Esophagus muscularis mucosa (tissue), 4 donors: Measurements from ENCODE around the gene TMEM59L. TPM values are rescaled to one million over a fixed set of nuclear protein-coding genes. Genes with fewer than 3 reads are reported as not detected.
A peak's percentile ranks its signal among the peaks of the same experiment; 100 is the strongest.

ENCODE experiments used
- DNase-seq: peaks from one replicate; pipeline ENCODE4 v3.0.0-alpha.2; 2017; ENCODE audit errors: extremely low spot score
- H3K27ac ChIP-seq, 4 donors: fragments of 200-600 bp; sonication (generic); replicated peaks in 1 of 4; 1 replicate in 3 of 4; 2 replicates in 1 of 4; pipeline ENCODE4 v1.5.1; 2016 to 2019; ENCODE audit warnings: mild to moderate bottlenecking in 1 of 4
- H3K27me3 ChIP-seq, 4 donors: fragments of 200-600 bp; sonication (generic); one replicate each; pipeline versions ENCODE4 v1.5.1 to v1.6.0; 2016 to 2019
- H3K36me3 ChIP-seq, 4 donors: fragments of 200-600 bp; sonication (generic); one replicate each; pipeline ENCODE4 v1.5.1; 2016 to 2019
- H3K4me1 ChIP-seq, 4 donors: fragments of 200-600 bp; sonication (generic); one replicate each; pipeline ENCODE4 v1.5.1; 2016 to 2019
- H3K4me3 ChIP-seq, 4 donors: fragments of 200-600 bp; sonication (generic); 1 replicate in 2 of 4; 2 replicates in 2 of 4; pipeline ENCODE4 v1.5.1; 2016 to 2019; ENCODE audit warnings: mild to moderate bottlenecking in 4 of 4, moderate library complexity in 1 of 4
- H3K9me3 ChIP-seq, 4 donors: fragments of 200-600 bp; sonication (generic); 1 replicate in 3 of 4; 2 replicates in 1 of 4; pipeline ENCODE4 v1.5.1; 2016 to 2019
- EP300 ChIP-seq: sonication (generic); formaldehyde crosslinking; IDR thresholded peaks from one replicate; pipeline ENCODE4 v1.6.1; 2017; ENCODE audit warnings: antibody characterized with exemption
- POLR2A ChIP-seq: fragments of 450-650 bp; IDR thresholded peaks from one replicate; pipeline ENCODE4 v1.6.1; 2017; ENCODE audit warnings: antibody characterized with exemption, moderate library complexity, mild to moderate bottlenecking, low read depth
- POLR2AphosphoS5 ChIP-seq, 2 donors: sonication (generic); formaldehyde crosslinking; IDR thresholded peaks; one replicate each; pipeline ENCODE4 v1.6.1; 2017; ENCODE audit warnings: antibody characterized with exemption in 2 of 2
- WGBS: methylation state at CpG from one replicate; pipeline ENCODE4 v1.1.5; 2018; 5-methylcytosine and 5-hydroxymethylcytosine counted together
- intact Hi-C: fragments of 100-400 bp; cut with DNase I; formaldehyde crosslinking; loops from one replicate; pipeline ENCODE4 v1.15.1; 2023
- total RNA-seq, 4 donors: library from RNA; depleted of rRNA; stranded (reverse); fragments of >200 nt; gene quantifications; one replicate each; pipeline versions ENCODE4 v1.1.0 to v1.2.1, GENCODE V29; 2016
- TF ChIP-seq, protein P1 (sequence below), 3 experiments: fragments of 200-600 bp in 2 of 3; fragments of 450-650 bp in 1 of 3; sonication (generic) in 2 of 3; IDR thresholded peaks; one replicate each; pipeline ENCODE4 v1.5.1; 2017 to 2019; ENCODE audit warnings: antibody characterized with exemption in 3 of 3, mild to moderate bottlenecking in 2 of 3, moderate library complexity in 1 of 3

Gene TMEM59L
- total RNA-seq, 4 donors from 2014 or later = 2.4 to 3.6 (median 2.8) TPM

DNA sequence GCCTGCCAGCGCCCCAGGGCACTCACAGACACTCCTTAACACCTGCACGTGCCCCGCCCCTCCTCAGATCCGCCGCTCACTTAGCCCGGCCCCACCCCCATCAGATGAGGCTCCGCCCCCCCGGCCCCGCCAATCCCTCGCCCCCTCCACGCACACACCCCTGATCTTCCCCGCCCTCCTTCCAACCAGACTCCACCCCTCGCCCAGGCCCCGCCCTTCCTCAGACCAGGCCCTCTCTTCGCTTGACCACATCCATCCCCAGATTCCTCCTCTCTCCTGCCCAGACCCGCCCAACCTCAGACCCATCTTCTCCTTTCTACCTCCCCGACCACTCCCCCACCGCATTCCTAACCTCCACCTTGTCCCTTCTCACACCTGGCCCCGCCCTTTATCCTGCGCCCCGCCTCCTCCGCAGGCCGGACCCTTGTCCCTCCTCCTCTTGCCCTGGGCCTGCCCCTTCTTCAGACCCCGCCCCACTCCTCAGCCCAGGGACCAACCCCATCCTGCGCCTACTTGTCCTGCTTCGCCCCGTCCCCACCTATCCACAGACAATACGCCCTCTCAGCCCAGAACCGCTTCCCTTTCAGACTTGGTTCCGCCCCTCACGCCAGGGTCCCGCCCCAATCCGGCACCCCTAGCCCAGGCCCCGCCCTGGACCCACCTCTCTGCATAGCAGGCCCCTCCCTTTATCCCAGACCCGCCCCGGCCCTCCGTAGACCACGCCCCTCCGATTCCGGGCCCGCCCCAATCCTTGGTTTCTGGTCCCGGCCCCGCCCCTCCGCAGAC, 23.7 kb downstream of the TMEM59L start:
- Histone ChIP-seq H3K27ac (peak overlapping the region; percentile 85 to 90 (median 88)), H3K9me3 (no peaks in the 10 kb centered on the region), H3K4me3 (peak overlapping the region; percentile 79 to 93 (median 86)), H3K36me3 (peaks cover 0 to 5% (median 0%) of the 10 kb centered on the region in 4 donors), H3K27me3 (no peaks in the 10 kb centered on the region), H3K4me1 (peaks cover 17 to 45% (median 43%) of the 10 kb centered on the region in 4 donors)
- TF ChIP-seq, protein P1, sequence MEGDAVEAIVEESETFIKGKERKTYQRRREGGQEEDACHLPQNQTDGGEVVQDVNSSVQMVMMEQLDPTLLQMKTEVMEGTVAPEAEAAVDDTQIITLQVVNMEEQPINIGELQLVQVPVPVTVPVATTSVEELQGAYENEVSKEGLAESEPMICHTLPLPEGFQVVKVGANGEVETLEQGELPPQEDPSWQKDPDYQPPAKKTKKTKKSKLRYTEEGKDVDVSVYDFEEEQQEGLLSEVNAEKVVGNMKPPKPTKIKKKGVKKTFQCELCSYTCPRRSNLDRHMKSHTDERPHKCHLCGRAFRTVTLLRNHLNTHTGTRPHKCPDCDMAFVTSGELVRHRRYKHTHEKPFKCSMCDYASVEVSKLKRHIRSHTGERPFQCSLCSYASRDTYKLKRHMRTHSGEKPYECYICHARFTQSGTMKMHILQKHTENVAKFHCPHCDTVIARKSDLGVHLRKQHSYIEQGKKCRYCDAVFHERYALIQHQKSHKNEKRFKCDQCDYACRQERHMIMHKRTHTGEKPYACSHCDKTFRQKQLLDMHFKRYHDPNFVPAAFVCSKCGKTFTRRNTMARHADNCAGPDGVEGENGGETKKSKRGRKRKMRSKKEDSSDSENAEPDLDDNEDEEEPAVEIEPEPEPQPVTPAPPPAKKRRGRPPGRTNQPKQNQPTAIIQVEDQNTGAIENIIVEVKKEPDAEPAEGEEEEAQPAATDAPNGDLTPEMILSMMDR (IDR thresholded peaks at IDR 0.05) = peak in 1 of 3 experiments; percentile 6
- TF ChIP-seq POLR2AphosphoS5 (IDR thresholded peaks at IDR 0.05) (peak in 1 of 2 donors; percentile 4), POLR2A (no peak)
- WGBS = 2% methylated on average over 37 of the region's 44 CpGs
- peak; percentile 100 for DNase-seq
- intact Hi-C loops = loop anchor here (5.0 kb wide), 1 partner anchor 36 kb away; no protein-coding TSS in a partner anchor

DNA sequence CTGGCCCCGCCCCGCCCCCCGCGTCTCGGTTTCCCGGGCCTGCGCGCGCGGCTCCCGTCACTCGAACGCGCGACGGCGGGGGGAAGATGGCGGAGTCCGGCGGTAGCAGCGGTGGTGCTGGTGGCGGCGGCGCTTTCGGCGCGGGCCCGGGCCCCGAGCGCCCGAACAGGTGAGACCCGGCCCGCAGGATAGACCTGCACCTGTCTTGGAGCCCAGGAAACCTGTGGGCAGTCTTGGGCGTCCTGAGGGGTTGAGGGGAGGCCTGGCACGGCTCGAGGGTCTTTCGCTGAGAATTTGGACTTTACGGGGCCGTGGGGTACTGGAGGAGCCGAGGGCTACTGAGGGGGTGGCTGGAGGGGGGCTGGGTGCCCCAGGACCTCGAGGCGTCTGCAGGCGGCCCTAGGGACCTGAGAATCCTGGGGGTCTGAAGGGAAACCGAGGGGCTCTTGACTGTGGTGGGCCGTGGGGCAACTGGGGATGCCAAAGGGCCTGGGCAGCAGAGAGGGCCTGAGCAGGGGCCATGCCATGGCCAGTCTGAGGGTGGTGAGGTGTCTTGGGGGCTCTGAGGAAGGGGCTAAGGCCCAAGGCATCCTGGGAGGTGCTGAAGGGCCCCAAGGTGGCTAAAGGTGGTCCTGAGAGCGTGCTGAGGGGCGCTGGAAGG, 24.4 kb downstream of the TMEM59L start, which contains the start of gene KLHL26:
Gene KLHL26, plus strand, starts transcription at position 60 of the 661 bp plus-strand sequence. Its CDS starts 27 bp downstream, at position 87.
- Histone ChIP-seq H3K9me3 (no peaks in the 10 kb centered on the region), H3K4me1 (peaks cover 17 to 45% (median 43%) of the 10 kb centered on the region in 4 donors), H3K36me3 (peaks cover 0 to 5% (median 0%) of the 10 kb centered on the region in 4 donors), H3K27me3 (no peaks in the 10 kb centered on the region), H3K4me3 (peak within 1 kb of the TSS; percentile 79 to 93 (median 86)), H3K27ac (peak within 1 kb of the TSS; percentile 85 to 90 (median 88))
- DNase-seq = no peak
- WGBS = 4% methylated on average over 44 of the region's 47 CpGs
- TF ChIP-seq, protein P1 (IDR thresholded peaks at IDR 0.05) = no peak
- TF ChIP-seq POLR2A = peak; percentile 35
- peak; percentile 73 to 92 for TF ChIP-seq POLR2AphosphoS5 (IDR thresholded peaks at IDR 0.05)
- intact Hi-C loops = loop anchor here (5.0 kb wide), 1 partner anchor 35 kb away; no protein-coding TSS in a partner anchor

DNA sequence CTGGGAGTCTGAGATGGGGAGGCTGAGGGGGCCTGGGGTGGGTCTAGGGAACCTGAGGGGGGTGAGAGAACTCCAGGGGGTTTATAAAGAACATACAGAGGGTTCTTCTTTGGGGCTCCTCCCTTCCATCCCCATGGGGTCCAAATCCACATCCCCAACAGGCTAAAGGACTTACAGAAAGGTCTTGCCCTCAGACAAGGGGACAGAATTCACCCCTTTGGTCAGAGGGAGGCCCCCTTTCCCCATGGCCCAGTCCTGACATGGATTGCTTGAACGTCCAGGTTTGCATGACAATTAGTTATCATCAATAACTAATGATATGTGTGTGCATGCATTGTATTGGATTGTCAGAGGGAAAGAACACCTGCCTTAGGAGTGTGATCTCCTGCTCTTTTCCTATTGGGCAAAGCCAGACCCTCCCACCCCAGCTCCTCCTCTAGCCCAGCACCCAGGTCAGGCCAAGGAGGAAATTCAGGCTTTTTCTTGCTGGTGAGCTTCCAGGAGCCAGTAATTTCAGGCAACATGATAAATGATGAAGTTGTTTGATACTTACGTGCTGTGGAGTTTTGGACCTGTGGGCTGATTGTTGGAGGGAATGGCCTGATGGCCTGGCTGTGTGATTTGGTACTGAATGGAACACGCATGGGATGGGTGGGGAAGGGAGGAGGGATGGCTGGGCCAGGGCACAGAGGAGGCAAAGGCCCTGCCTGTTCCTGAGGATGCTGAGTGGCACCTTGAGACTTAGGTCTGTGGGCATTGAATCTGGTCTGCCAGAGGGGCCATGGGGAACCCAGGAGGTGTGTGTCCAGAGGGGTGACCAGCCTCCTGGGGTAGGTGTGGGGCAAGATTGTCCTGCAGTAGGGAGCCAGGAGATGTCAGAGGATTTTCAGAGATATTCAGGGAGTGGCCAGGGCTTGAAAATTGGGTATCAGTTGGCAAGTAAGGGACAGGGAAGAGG, 25.3 kb downstream of the TMEM59L start:
- peaks cover 0 to 5% (median 0%) of the 10 kb centered on the region in 4 donors for H3K36me3 ChIP-seq
- intact Hi-C loops = loop anchor here (5.0 kb wide), 1 partner anchor 34 kb away; no protein-coding TSS in a partner anchor
- WGBS = 21% methylated on average over 2 of the region's 3 CpGs
- H3K27me3 ChIP-seq = no peaks in the 10 kb centered on the region
- no peak for DNase-seq
- no peaks in the 10 kb centered on the region for H3K9me3 ChIP-seq
- peak overlapping the region; percentile 85 to 90 (median 88) for H3K27ac ChIP-seq
- peak overlapping the region; percentile 79 to 93 (median 86) for H3K4me3 ChIP-seq
- TF ChIP-seq, protein P1 (IDR thresholded peaks at IDR 0.05) = no peak
- no peak for TF ChIP-seq POLR2A
- TF ChIP-seq EP300 = no peak
- no peak for TF ChIP-seq POLR2AphosphoS5 (IDR thresholded peaks at IDR 0.05)
- H3K4me1 ChIP-seq = peaks cover 17 to 45% (median 43%) of the 10 kb centered on the region in 4 donors

DNA sequence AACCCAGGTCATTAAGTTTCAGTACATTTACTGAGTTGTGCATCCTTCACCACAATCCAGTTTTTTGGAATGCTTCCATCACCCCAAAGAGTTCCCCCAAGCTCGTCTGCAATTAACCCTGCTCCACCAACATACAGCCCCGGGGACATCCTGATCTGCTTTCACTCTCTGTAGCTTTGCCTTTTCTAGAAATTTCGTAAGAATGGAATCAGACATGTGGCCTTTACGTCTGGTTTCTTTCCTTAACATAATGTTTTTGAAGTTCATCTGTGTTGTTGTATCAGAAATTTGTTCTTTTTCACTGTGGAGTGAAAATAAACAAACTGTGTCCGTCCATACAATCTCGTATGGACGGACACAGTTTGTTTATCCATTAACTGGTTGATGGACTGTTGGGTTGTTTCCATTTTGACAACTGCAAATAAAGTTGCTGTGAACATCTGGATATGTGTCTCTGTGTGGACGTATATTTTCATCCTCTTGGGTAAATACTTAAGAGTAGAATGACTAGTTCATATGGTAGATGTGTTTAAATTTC, 27.1 kb downstream of the TMEM59L start:
- Histone ChIP-seq H3K4me1 (peaks cover 21 to 54% (median 51%) of the 10 kb centered on the region in 4 donors), H3K4me3 (no peak overlapping the region), H3K9me3 (no peaks in the 10 kb centered on the region), H3K36me3 (peaks cover 0 to 5% (median 0%) of the 10 kb centered on the region in 4 donors), H3K27me3 (no peaks in the 10 kb centered on the region), H3K27ac (no peak overlapping the region)
- intact Hi-C loops = loop anchor here (5.0 kb wide), 1 partner anchor 33 kb away; no protein-coding TSS in a partner anchor
- no peak for DNase-seq
- TF ChIP-seq EP300 (no peak), POLR2A (no peak), POLR2AphosphoS5 (IDR thresholded peaks at IDR 0.05) (no peak)
- TF ChIP-seq, protein P1 (IDR thresholded peaks at IDR 0.05) = no peak
- WGBS = 66% methylated on average over 8 of the region's 8 CpGs
